RPMI7951 (cell line): ENCODE data around the gene VPS35L. TPM values are rescaled to one million over a fixed set of nuclear protein-coding genes. Genes with fewer than 3 reads are reported as not detected.
A peak's percentile ranks its signal among the peaks of the same experiment; 100 is the strongest.

Experiments used
- DNase-seq: peaks from one replicate; pipeline ENCODE4 v3.0.0-alpha.2; 2012; ENCODE audit warnings: low read depth
- total RNA-seq: library from RNA; depleted of rRNA; stranded (reverse); fragments of >200 nt; shearing (Covaris generic); gene quantifications from 2 replicates; pipeline ENCODE4 v1.2.3, GENCODE V29; 2014; rRNA removed

Gene VPS35L, protein sequence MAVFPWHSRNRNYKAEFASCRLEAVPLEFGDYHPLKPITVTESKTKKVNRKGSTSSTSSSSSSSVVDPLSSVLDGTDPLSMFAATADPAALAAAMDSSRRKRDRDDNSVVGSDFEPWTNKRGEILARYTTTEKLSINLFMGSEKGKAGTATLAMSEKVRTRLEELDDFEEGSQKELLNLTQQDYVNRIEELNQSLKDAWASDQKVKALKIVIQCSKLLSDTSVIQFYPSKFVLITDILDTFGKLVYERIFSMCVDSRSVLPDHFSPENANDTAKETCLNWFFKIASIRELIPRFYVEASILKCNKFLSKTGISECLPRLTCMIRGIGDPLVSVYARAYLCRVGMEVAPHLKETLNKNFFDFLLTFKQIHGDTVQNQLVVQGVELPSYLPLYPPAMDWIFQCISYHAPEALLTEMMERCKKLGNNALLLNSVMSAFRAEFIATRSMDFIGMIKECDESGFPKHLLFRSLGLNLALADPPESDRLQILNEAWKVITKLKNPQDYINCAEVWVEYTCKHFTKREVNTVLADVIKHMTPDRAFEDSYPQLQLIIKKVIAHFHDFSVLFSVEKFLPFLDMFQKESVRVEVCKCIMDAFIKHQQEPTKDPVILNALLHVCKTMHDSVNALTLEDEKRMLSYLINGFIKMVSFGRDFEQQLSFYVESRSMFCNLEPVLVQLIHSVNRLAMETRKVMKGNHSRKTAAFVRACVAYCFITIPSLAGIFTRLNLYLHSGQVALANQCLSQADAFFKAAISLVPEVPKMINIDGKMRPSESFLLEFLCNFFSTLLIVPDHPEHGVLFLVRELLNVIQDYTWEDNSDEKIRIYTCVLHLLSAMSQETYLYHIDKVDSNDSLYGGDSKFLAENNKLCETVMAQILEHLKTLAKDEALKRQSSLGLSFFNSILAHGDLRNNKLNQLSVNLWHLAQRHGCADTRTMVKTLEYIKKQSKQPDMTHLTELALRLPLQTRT
- 19.6 and 29.9 TPM in 2 replicates for total RNA-seq

DNA sequence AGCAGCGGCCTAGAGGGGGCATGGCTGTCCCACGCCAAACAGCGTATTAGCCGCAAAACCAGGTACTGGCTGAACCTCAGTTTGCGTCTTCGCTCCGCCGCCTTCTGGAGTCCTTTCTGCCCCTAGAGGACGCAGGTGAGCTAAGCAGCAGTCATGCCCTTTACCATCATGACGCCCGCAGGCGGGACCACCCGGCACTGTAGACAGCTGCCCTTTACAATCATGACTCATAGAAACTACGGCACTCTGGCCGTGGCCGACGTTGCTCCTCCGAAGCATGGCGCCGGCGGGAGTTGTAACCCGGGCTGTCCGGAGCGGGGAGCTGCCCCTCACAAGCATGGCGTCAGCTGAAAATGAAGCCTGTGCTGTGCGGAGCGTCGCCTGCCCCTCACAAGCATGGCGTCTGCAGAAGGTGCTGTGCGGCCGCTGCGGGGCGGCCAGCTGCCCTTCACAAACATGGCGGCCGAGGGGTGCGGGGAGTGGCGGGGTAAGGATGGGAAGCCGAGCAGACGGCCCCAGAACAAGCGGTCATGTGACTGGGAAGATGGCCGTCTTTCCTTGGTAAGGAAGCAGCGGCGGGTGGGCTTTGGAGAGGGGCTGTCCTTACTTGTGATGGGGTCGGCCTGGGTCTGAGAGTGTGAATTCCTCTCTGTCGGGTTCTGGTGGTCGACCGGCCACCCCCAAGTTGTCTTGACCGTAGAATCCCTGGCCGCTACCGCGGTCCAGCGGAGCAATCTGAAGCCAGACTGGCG, at the start of gene VPS35L:
VPS35L (plus strand) TSS at position 518 of the 752 bp plus-strand sequence; CDS start at position 545, 27 bp downstream.
- DNase-seq = peak; percentile 96

DNA sequence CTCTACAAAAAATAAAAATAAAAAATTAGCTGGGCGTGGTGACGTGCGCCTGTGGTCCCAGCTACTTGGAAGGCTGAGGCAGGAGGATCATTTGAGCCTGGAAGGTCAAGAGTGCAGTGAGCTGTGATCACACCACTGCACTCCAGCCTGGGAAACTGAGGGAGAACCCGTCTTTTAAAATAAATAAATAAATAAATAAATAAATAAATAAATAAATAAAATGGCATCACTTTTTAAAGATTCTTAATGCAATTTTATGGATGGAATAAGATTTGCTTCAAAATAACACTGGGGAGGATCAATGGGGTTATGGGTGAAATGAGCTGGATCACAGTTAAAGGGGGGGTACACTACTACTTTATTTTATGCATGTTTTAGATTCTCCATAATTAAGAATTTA, 48.5 kb upstream of the VPS35L start:
- DNase-seq = no peak

DNA sequence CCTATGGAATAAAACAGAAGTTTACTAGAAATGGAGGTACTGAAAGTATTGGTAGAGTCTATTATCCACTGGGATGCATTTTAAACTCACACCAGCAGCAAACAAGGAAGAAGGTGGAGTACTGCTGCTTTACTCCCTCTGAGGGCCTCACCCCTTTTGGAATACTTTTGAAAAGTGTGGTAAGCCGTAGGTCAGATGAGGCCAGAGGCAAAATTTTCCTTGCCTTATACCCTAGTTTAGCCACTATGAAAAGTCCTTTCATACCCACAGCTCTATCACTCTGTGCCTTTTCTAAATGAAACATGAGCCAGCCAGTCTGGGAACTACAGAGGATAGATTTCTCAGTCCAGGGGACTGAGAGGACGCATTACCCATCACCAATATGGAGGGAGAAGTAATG, 47.6 kb upstream of the VPS35L start:
- DNase-seq = no peak

DNA sequence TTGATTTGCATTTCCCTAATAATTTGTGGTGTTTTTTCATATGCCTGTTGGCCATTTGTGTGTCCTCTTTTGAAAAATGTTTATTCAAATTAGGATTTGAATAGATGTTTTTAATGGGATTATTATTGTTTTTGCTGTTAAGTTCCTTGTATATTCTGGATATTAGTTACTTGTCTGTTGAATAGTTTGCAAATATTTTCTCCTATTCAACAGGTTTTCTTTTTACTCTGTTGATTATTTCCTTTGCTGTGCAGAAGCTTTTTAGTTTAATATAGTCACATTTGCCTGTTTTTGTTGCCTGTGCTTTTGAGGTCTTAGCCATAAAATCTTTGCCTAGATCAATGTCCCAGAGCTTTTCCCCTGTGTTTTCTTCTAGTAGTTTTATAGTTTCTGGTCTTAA, 43.2 kb upstream of the VPS35L start:
- DNase-seq = no peak

DNA sequence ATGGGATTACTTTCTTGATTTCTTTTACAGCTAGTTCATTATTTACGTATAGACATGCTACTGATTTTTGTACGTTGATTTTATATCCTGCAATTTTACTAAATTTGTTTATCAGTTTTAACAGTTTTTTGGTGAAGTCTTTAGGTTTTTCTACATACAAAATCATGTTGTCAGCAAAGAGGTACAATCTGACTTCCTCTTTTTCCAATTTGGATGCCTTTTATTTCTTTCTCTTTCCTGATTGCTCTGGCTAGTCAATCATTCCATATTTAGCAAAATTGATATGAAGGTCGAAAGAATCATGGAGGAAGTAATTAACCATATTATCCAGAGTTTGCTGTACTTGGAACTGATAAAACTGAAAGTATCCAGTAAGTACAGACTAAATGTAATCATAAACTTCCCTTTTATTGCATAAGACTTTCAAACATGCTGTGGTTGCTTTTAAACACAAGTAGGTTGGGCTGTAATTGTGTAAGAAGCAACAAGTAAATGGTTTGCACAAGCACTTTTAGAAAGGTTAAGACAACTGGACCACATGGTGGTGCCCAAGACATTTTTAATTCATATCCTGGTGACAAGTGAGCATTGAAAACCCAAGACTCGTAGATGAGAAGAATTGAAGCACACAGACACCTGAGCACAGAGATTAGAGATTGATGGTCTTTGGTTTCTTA, 42.0 kb upstream of the VPS35L start:
- DNase-seq = no peak

DNA sequence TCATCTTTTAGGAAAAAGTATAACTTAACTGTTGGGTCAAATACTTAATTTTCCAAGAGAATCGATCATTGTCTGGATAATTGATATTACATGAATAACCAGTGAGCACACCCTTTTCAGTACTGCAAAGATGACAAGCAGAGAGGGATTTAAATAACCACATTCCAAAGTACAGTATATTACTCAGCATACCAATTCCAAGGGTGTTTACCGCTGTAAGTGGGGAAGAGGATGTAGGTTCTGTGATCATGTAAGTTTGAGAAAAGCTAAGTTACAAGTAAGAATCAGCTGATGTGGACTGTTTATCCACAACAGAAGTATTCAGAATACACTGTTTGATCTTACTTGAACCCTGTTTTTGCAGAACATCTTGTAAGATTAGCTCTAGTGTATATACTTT, 39.7 kb upstream of the VPS35L start:
- DNase-seq = no peak

DNA sequence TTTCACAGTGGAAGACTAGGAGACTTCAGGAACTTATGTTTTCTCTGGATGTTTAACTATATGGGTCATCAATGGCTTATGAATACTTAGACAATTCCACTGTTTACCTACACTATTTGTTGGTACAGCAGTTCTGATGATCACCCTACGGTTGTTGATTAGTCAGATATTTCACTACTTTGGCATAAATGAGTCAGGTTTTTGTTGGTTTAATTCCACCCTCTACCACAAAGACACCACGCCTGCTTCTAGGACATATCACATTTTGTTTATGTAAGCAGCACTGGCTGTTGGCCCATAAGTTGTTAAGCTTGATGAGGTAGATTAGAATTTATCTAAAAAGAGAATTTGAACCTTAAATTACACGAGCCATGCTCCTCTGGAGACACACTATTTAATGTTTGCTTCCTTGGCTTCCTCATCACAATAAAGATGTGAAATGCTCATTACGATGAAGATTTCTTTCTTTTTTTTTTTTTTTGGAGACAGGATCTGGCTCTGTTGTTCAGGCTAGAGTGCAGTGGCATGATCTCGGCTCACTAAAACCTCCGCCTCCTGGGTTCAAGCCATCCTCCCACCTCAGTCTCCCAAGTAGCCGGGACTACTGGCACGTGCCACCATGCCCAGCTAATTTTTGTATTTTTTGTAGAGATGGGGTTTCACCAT, 37.9 kb upstream of the VPS35L start:
- DNase-seq = peak; percentile 16

DNA sequence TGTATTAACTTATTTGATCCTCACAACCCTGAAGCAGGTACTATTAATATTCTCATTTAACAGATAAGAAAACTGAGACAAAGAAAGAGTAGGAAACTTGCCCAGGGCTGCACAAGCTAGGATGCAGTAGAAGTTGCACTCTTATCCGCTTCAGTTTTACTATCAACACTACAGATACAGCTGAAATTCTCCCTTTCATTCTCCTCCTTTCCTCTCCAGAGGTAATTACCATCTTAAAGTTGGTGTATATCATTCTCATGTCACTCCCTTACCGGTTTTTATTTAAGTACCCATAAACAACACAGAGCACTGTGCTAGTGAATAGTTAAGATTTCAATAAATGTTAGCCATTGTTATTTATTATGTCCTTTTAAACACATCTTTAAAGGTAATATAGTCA, 37.1 kb upstream of the VPS35L start:
- no peak for DNase-seq

DNA sequence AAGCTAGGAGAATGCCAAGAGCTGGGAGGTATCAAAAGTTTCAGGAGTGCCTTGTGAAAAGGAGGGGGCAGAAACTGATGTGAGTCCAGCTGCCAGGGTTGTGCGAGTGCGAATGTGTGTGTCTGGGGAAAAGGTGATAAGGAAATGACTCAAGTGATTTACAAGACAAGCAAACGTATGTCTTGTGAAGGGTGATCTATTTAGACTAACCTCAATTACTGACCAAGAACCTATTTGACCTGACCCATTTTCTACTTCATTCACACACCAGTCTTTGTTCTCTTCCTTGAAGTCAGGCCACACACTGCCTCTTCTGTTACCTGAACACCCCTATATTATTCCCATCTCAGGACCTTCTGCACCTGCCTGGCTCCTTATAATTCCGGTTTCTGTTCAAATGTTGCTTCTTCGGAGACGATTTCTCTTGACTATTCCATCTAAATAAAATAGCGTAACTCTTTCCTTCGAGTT, 34.6 kb upstream of the VPS35L start:
- peak; percentile 21 for DNase-seq

DNA sequence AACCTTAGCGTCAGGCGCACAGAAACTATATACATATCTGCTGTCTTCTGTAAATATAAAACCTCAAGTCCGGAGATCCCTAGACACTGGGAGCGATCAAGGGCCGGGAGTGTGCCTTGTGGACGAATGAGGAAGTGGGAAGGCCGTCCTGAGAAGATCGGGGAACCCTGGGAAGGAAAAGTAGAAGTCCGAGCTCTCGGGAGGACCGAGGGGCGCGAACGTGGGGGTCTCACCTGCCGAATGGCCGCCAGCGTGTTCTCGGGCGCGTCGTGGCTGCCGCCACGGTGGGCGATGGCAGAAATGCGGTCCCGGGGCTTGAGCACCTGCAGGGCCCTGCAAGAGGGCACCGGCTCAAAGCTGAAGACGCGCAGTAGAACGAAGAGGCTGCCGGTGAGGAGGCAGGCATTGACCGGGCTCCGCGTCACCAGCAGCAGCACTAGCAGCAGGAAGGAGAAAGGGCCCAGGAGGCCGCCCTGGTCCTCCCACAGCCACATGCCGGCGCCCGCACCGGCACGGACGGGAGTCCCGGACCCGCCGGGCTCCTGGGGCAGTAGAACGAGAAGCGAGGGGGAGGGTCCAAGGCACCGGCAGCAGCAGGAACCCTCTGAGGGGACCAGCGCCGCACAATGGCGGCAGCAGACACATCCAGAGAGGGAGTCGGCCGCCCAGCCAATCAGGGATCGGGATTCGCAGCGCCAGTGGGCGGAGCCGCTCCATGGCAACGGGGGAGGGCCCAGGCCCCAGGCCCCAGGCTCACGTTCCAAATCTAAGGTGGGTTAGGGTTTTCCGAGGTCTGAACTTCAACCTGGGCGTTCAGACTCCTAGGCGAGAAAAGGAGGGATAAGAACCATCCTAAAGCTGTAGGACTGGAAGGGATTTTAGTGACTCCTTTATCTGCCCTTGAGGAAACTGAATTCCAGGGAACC, 33.8 kb upstream of the VPS35L start, which contains the start of gene GDE1:
GDE1 (minus strand) TSS at position 628 of the 926 bp plus-strand sequence; CDS start at position 494, 134 bp downstream.
- DNase-seq = peak; percentile 84

DNA sequence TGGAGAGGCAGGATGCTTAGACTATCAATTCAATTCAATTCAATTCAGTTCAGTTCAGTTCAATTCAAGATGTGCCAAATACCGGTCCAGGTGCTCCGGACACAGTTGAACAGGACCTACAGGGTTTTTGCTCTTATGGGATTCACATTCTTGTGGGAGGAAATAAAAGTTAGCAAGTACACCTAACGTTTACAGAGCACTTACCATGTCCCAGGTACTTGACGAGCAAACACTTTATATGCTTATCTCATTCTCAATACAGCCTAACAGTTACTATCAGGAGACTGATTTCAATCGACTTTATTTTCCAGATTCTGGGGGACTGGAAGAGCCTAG, 33.1 kb upstream of the VPS35L start:
- no peak for DNase-seq

DNA sequence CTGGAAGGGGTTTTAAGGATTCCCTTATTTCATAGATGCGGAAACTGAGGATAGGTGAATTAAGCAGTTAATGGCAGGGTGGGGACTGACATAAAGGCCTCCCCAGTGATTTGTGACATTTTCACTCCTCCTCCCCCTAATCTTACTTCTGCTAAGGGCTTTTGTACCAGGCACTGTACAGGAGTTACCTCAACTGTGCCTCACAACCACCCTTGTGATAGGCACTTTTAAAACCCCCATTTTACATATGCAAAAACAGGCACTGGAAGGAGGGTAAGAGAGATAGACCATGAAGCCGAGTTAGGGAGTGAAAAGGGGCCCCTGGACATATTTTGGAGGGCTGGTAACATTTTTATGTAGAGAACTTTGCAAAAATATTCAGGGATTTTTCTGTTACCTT, 32.7 kb upstream of the VPS35L start:
- DNase-seq = no peak

DNA sequence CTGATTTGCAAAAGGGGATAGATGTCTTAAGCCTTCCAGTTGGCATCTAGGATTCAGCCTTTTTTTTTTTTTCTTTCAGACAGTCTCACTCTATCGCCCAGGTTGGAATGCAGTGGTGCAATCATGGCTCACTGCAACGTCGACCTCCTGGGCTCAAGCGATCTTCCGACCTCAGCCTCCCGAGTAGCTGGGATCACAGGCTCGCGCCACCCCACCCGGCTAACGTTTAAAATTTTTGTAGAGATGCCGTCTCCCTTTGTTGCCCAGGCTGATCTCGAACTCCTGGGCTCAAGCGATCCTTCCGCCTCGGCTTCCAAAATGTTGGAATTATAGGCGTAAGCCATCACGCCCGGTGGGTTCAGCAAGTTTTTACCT, 32.3 kb upstream of the VPS35L start:
- no peak for DNase-seq

DNA sequence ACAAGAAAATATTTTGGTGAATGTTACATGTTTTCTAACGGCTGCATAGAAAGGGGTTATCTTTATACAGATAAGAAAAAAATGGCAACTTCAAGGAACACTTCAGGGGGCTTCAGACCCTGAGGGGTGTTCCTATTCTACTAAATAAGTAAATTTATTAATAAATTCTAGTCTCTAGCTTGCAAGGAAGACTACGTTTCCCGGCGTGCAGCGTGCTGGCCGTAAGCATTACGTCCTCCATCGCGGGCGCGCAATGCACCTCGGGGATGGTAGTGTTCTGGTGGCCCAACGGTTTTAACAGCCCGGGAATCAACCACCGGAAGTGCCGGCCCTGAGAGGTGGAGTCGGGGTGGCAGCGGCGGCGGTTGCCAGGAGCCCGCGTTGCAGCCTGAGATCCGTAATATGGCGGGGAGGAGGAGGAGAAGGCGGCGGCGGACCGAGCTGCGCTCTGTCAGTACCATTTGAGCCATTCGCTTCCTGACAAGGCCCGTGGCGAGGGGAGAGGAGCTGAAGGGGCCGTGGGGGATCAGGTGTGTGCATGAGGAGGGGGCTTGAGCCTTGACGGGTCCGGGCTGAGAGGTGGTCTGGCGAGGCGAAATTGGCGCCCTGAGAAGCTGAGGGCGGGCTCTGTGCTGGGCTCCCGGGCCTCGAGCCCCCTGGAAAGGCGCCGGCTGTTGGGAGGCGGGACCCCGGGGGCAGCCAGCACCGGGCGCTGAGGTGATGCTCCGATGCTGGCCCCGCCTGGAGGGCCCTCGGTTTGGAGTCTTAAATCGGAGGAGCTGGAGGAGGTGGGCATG, 31.7 kb upstream of the VPS35L start, which contains the start of gene CCP110:
CCP110 (plus strand) TSS at position 384 of the 797 bp plus-strand sequence. CDS start 3,940 bp downstream, outside the sequence.
- DNase-seq = peak; percentile 94

DNA sequence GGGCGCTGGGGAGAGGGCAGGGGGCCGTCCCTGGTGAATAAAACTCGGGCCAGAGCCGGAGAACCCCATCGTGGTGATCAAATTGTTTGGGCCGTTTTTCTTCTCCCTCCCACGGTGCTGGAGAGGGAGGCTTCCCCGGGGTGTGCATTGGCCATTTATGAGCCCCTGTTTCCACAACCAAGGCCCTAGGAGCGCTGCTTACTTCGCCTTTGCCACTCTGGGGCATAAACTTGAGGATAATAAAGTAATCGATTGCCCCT, 31.2 kb upstream of the VPS35L start:
- no peak for DNase-seq

DNA sequence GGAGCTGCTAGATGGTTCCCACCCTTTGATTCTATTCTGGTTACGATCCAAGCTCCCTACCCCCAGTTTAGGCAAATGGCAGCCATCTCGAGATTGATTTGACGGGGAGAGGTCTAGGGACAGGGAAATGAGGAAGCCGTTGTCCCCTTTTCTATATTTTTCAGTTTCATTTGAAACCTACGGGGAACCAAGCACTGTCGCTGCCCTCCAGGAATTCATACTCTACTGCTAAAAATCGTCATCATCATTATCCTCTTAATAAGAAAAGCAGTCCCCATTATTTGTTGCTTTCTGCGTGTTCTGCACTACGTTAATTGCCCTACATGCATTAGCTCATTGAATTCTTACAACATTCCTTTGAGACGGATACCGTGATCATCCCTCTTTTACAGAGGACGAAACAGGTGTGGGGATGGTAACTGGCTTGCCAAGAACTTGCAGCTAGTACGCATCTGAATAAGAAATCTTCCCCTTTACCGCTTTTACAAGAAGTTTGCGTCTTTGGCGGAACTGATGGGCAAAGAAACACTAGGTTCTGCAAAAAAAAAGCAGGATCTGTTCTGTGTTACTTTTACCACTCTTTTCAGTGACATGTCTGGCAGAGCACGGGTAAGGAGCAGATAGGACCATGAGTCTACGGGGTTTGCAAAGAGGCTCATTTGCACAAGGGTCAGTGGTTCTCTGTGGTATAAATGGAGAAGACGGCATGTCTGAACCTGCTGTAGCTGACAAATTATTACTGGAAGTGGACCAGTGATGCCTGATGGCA, 30.7 kb upstream of the VPS35L start:
- no peak for DNase-seq

DNA sequence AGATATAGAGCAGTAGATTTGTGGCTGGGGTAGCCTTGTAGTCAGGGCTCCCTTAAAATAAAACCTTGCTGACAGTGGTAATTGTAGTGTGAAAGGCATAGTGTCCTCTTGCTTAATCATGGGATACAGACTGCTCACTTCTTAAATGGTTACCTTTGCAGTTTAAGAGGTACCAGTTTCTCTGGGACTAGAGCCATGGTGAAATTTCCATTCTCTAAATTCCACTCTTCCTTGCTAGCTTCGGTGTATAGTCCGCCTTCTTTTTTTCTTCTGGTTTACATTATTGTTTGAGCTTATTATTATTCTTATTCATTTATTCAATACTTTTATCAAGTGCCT, 30.1 kb upstream of the VPS35L start:
- DNase-seq = no peak

DNA sequence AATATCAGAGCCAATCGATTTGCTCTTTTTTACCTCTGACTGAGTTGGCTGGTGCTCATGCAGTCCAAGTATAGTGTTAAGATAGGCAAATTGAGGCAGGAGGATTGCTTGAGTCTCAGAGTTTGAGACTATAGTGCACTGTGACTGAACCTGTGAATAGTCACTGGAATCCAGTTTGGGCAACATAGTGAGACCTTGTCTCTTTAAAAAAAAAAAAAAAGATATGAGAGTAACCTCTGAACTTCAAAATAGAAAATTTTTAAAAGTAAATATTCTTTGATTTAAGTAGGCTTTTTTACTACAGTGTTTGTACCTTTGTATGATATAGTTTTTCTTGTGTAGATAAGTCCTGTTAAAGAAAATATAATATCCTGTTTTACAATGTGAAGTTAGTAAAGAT, 28.3 kb upstream of the VPS35L start:
- DNase-seq = no peak
